Anterior cingulate cortex (tissue), 58 donors: ENCODE results near the gene PIP5K1B.
A peak's percentile ranks its signal among the peaks of the same experiment; 100 is the strongest.

Source experiments
- DNase-seq, 58 donors: peaks; one replicate each; lab custom pipeline; 2025; lab: John Stamatoyannopoulos, UW

Gene PIP5K1B

DNA sequence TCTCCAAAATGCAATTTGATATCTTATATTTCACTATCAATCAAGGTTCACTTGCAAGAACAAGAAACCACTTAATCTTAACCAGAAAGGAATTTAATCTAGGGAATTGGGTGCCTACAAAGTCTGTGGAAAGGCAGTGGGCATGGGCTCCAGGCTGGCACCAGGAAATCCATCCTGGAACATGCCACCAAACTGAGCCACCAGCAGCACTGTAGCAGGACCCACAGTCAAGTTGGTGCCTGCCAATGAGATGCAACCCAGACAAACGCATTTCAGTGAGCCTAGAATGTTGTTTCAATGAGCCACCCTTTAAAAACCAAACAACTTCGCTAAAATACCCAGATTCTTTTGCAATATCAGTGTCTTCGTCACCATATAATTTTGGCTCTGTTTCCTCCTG is 237.8 kb downstream of the PIP5K1B start:
- no peak for DNase-seq

DNA sequence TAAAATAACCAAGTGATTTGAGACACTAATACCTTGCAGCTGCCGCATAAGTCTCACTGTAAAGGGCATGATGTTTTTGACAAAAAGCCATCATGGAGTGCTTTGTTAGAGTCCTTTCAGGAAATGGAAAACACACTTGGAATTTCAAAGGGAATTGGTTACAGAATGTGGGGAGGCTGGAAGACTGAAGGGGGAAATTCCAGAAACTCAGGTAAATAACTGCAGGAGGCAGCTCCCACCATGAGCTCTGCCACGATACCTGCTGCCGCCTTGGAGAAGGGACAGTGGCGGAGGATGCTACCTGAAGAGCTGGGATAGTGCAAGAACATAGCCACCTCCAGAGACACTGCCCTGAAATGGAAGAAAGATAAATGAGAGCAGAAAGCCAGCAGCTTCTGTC is 242.0 kb downstream of the PIP5K1B start:
- no peak for DNase-seq

DNA sequence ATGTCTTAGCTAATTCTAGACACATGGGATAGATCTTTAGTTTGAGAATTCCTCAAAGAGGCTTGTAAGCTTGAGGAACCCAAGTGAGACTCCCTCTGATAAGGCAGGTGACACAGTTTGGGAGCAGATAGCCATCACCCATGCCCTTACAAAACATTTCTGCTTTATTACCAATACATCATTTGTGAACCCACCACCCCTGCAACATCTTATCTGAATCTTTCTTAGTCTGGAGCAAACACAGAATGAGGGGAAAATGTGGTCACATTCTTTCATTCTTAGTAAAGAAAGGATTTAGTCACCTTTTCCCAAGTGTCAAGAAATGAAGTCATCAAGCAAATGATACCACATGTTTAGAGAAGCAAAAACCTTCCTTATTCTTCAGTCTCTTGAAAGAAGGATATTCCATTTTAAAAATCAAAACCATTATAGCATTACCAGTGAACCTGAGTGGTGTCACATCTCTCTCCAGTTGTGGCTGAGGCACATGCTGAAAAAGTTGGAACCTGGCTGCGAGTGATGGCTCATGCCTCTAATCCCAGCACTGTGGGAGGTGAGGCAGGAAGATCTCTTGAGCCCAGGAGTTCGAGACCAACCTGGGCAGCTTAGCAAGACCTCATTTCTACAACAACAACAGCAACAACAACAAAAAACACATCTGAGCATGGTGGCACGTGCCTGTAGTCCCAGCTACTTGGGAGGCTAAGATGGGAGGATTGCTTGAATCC is 243.0 kb downstream of the PIP5K1B start:
- DNase-seq = no peak

DNA sequence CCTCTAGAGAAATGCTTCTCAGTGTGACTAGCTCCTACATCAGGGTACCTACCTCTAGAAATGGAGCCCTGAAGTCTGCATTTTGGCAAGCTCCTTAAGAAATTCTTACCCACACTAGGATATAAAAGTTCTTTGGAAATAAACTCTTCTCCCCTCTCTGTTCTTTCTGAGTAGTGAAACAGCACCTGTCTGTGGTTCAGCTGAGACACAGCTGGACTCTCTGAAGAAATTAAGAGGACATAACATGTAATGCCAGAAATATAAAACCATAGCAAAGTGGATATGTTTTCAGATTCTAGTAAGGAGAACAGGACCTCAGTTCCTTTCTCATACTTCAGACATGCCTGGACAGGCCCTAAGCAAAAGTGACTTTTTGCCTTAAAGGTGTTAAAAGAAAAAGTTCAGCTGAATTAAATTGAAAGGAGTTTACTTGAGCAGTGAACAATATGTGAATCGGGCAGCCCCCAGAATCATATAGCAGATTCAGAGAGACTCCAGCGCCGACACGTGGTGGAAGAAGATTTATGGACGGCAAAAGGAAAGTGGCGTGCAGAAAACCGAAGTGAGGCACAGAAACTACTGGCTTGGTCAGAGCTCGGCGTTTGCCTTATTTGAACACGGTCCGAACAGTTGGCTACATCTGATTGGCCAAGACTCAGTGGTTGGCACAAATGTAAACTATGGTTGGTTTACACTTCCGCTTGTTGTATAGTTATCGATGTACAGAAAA is 244.4 kb downstream of the PIP5K1B start:
- peak in 4 of 58 donors; percentile 3 to 11 (median 8) for DNase-seq

DNA sequence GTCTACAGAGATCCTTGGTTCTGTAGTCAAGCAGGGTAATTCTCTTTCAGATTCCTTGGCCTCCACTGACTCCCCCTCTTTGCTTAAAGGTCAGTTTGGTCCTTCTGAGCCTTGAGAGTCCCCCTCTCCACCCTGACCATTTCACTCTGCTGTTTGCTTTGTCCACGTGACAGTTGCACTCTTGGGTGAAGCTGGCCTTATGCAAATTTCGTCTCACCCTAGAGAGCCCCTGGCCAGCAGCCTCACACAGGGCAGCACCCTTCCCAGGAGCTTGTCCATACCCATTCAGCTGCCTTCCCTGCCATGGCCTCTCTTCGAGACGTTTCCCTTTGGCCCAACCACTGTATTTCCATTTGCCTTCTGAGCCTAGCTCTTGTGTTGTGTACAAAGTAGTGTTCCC is 245.1 kb downstream of the PIP5K1B start:
- DNase-seq = no peak

DNA sequence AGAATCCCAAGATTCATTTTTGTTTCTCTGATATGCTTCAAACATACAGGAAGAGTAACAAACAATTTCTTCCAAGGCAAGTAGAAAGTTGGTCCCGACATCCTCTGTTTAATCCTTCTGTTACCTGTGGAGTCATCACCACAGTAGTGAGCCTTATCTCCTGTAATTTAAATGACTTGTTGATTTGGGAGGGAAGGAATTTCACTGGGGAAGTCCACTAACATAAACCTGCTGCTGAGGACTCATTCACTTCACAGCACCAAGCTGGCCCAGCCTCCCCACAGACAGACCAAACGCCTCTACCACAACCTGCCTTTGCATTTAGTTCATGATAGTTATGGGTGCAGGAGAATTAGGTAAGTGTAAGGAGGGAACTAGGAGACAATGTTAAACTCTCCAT is 245.6 kb downstream of the PIP5K1B start:
- no peak for DNase-seq

DNA sequence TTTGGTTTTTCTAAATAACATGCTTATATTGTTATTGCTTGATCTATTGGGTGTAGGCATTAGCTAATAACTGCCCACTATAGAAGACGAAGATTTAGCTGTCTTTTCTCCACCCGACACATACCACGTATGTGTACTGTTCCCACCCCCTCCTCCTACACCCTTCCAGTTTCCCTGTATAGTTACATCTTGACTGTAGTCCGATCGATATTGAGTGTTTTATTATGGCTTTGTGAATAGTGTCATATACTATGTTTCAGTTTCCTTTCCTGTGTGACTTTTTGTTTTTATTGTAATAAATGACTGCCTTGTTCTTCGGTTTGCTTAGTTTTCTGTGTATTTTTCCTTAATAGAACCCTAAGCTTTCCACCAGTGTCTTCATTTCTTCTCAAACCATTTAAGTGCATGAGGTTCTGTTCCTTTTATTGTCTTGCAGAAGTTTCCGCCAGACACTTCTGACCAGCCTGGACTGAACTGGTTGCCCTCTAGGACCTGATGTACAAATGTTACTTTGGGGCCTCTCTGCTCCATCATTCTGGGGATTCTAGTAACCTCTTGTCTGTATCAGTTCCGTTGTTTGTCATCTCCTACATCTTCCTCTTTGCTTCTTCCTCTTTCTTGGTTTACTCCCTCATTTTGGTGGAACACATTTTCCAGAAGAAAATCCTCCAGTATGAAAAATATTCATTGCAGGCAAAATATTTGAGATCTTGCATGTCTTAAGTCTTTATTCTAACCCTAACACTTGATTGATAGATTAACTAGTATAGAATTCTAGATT is 247.0 kb downstream of the PIP5K1B start:
- peak in 5 of 58 donors; percentile 2 to 34 (median 7) for DNase-seq

DNA sequence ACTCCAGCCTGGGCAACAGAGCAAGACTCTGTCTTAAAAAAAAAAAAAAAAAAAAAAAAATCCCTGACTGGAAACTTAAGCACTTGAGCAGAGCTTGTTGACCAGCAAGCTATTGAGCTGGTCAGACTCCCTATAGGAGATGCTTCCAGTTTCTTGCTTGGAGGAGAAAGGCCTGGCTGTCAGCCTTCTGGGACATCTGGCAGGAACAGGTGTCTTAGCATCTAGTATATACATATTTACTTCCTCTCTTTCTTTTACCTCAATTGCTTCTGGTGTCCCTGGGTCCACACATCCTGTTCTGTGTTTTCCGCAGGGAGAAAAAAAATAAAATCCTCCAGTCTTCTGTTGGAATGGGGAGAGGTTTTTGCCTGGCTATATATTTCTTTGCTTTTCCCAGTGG is 248.7 kb downstream of the PIP5K1B start:
- no peak for DNase-seq

DNA sequence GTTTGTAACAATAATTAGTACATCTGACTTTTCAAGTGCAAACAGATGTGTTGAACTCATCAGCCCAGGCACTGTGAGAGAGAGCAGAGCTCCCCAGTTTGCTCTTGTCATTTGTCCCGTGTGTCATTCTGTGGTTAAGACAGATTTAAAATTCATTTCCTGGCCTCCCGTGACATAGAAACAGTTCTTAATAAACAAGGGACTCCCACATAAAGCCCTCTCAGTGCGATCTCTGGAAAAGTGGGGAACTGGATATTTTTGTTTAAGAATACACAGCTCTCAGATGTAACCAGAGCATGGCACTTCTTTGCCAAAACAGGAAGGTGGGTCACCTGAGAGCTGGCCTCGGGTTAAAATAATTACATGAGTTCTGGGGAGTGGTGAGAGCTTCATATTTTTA is 250.3 kb downstream of the PIP5K1B start:
- DNase-seq = no peak

DNA sequence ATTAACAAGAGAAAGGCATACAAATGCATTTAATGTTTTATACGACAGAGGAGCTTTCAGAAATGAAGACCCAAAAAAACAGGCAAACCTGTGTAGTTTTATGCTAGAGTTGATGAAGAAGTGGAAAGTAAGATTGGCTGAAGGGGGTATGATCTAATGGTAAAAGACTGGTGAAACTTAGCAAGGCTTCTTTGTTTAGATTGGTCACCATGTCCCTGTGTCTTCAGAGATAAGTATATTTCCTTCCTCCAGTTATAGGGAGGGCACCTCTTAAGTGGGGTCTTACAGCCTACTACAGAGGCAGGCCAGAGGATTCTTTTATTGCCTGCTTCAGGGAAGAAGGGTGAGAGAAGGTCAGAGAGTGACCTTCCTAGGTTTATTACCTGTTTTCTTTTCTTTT is 252.4 kb downstream of the PIP5K1B start:
- no peak for DNase-seq

DNA sequence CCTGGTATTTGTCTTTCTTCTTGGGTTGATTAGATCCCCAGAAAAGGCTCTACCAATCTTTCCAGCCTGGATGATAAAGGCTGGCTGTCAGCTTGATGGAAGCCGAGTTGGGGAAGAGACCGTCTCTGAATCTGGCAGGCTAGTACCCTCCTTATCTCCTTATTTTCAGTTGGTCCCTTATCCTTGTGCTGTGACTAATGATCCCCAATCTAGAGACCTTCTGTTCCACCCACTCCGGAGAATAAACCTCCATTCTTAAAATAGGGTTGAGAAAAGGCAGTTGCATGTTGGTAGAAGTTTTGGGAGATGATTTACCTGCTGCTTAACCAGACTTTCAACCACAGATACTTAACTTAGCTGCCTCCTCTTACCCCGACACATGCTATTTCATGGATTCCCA is 256.5 kb downstream of the PIP5K1B start:
- DNase-seq = no peak

DNA sequence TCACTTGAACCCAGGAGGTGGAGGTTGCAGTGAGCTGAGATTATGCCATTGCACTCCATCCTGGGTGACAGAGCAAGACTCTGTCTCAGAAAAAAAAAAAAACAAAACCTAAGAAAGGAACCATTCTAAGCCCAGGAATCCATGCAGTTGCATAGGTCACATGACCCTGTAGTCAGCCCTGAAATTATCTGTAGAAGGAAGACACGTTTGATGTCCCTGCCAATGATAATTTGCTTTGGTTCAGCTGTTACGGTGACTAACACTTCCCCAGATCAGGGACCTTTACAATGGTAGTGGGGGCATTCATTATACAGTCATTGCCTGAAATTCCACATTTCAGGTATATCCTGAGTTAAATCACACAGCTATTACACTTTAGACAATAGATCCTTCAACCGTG is 258.4 kb downstream of the PIP5K1B start:
- no peak for DNase-seq

DNA sequence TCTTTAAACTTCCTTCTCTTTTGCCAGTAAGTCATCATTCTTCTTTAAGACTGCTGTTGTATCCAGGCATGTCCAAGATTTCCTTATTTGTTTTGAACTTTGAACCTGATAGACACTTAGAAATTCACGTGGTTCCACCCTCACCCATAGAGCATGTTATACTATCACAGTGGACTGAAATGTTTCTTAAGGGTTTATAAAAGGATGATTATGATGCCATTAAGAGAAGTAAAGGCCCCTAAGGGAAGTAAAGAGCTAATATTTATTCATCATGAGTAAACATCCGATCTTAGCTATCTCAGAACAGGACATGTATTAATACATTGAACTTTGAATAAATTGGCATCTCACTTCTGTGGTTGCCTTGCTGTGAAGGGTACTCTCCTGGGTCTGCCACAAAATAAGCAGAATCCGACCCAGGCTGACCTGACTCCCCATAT is 259.1 kb downstream of the PIP5K1B start:
- DNase-seq = no peak

DNA sequence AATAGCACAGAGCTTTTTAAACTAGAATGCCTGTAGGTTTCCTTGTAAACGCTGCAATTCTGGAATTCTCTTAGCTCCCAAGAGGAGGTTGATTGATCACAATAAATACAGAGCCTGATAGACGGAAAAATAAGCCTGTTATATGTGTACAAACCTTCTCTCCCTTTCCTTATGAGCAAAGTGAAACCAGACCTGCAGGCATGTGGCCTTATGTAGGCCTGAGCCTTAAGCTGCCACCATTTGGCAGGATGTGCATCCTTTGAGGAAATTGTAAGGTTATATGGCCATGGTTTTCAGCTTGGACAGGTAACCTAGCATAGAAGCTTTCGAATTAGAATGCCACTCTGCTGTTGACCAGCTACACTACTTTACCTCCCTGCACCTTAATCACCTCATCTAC is 259.7 kb downstream of the PIP5K1B start:
- no peak for DNase-seq

DNA sequence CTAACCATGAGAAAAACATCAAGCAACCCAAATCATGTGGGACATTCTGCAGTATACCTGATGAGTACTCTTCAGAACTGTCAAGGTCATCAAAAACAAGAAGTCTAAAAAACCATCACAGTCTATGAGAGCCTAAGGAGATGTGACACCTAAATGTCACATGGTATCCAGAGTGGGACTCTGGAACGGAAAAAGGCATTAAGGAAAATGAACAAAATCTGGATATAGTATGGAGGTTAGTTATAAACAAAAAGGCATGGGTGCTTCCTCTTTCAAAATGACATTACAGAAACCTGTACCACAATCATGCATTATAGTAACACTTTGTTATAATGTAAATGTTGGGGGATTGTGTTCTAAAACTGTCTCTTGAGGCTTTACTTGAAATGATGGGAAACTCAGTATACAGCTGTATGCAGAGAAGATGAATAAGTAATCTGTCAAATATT is 261.5 kb downstream of the PIP5K1B start:
- DNase-seq = no peak

DNA sequence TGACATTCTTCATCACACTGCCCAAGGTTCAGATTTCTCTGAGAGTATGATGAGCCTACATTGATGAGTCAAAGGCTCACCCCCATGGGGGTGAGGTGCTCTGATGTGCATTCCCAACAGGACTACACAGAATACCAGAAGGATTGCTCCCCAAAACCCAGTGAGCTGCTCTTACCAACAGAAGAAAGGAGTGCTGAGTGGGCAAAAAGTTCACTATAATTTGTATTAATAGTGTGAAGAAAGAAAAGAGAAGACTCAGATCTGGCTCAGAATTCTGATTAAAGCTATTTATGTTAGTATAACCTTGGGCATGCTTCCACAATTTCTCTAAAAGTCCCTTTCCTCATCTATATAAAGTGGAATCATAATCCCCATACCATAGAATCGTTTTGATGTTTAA is 262.8 kb downstream of the PIP5K1B start:
- no peak for DNase-seq

DNA sequence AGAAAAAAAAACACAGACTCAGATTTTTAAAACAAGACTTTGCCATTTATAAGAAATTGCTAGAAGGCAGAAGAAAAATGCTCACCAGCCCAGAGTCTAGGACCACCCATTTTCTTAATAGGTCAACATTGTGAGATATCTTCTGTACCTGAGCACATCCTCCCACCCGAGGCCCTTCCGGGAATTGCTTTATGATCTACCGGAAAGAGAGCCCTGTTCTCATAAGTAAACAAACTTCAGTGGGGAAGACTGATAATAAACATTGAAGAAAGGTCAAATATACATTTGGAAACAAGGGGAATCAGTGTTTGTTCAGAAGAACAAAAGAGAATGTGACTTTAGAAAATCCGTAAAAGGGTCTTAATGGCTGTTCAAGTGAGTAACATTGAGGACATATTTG is 264.5 kb downstream of the PIP5K1B start:
- no peak for DNase-seq

DNA sequence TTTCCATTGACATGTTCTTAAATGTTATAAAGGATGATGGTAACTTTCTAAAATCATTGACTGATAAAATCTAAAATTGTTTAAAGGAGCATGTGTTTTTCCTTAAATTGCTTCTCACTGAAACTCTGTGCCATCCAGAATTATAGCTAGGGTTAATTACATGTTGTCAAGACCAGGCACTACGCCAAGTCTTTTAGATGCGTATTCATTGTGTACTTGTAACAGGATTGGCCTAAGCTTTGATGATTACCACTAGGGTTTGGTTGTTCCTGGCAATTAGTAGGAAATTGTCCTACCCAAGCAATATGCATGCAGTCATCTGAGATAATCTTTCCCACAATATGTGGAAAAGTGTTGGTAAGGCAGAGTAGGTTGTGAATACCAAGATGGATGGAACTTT is 265.1 kb downstream of the PIP5K1B start:
- DNase-seq = no peak

DNA sequence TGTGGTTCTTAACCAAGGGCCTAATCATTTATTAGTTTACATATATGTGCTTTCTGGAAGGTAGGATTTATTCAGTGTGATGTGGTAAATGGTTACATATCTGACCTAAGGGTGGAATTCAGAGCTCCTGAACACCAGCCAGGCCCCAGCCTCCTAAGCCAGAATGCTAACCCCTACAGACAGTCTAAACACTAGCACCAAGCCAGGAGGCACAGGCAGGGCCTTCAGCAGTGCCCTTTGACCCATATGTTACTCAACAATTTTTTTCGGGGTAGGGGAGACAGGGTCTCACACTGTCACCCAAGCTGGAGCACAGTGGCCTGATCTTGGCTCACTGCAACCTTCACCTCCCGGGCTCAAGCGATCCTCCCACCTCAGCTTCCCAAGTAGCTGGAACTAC is 268.6 kb downstream of the PIP5K1B start:
- no peak for DNase-seq

DNA sequence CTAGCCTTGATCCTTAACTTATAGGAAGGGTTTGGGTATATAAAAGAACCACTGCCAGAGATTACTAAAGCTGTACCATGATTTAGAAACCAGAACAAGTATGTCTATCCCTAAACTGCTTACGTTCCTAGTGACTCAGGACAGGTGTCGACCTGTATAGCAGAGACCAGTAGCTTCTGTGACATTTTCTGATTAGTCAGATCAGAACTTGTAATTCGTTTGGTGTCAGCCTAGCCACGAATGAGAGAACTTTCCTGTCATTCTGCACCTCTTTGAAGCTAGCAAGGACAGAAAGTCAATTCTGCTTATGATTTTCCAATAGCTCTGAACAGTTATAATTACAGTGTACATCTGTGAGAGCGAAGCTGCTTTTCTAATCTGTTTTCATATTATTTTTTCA is 269.4 kb downstream of the PIP5K1B start:
- no peak for DNase-seq

DNA sequence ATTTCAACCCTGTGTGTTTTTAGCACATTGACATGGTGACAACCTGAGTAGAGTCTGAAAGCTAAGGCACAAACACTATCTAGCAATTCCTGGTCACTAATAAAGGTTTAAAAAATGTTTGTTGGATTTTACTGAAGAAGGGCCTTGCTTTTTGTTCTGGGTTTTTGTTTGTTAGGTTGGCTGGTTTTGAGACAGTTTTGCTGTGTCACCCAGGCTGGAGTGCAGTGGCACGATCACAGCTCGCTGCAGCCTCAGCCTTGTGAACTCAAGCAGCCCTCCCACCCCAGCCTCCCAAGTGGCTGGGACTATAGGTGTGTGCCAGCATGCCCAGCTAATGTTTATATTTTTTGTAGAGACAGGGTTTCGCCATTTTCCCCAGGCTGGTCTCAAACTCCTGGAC is 269.9 kb downstream of the PIP5K1B start:
- no peak for DNase-seq
